GM20431 (cell line): ENCODE data around the gene EPYC.

ENCODE experiments used
- in situ Hi-C: fragments of 300-500 bp; cut with MseI, MboI; formaldehyde crosslinking; loops from one replicate; pipeline ENCODE4 v1.15.0; 2020; ENCODE audit warnings: low sequenced_read_pairs; ENCODE audit not compliant: unreplicated experiment

Gene EPYC

GRCh38 chr12:90963946-90964345 lies 40.8 kb downstream of the EPYC start:
- in situ Hi-C loops: no loop called here

GRCh38 chr12:90961154-90961553 lies 43.6 kb downstream of the EPYC start:
- in situ Hi-C loops: no loop called here

GRCh38 chr12:90959538-90960139 lies 45.1 kb downstream of the EPYC start:
- in situ Hi-C loops: no loop called here

GRCh38 chr12:90959032-90959431 lies 45.7 kb downstream of the EPYC start:
- in situ Hi-C loops: no loop called here

- in situ Hi-C loops: no loop called here
These were observed 46.4 kb downstream of the EPYC start for GRCh38 chr12:90958347-90958746.

- in situ Hi-C loops: no loop called here
These were observed 49.9 kb downstream of the EPYC start, which contains the start of gene CCER1 for GRCh38 chr12:90954921-90955320. TSS of gene CCER1 (minus strand) at chr12:90955176. CDS start at chr12:90954742, 434 bp downstream.

- in situ Hi-C loops: no loop called here
These were observed 50.3 kb downstream of the EPYC start for GRCh38 chr12:90954428-90954827.

- in situ Hi-C loops: no loop called here
These were observed 50.8 kb downstream of the EPYC start for GRCh38 chr12:90953956-90954421.

- in situ Hi-C loops: no loop called here
These were observed 53.2 kb downstream of the EPYC start for GRCh38 chr12:90951432-90952105.

- in situ Hi-C loops: no loop called here
These were observed 56.9 kb downstream of the EPYC start for GRCh38 chr12:90947869-90948268.

- in situ Hi-C loops: no loop called here
These were observed 59.6 kb downstream of the EPYC start for GRCh38 chr12:90945070-90945649.

GRCh38 chr12:90943255-90943654 lies 61.5 kb downstream of the EPYC start:
- in situ Hi-C loops: no loop called here

GRCh38 chr12:90940872-90941499 lies 63.8 kb downstream of the EPYC start:
- in situ Hi-C loops: no loop called here

- in situ Hi-C loops: no loop called here
These were observed 65.4 kb downstream of the EPYC start for GRCh38 chr12:90939382-90939781.

GRCh38 chr12:90938451-90938850 lies 66.3 kb downstream of the EPYC start:
- in situ Hi-C loops: no loop called here

GRCh38 chr12:90937651-90938050 lies 67.1 kb downstream of the EPYC start:
- in situ Hi-C loops: no loop called here

- in situ Hi-C loops: no loop called here
These were observed 68.4 kb downstream of the EPYC start for GRCh38 chr12:90936230-90937005.

- in situ Hi-C loops: no loop called here
These were observed 79.2 kb downstream of the EPYC start for GRCh38 chr12:90925562-90925961.

- in situ Hi-C loops: no loop called here
These were observed 80.4 kb downstream of the EPYC start for GRCh38 chr12:90924406-90924805.

- in situ Hi-C loops: no loop called here
These were observed 82.6 kb downstream of the EPYC start for GRCh38 chr12:90922145-90922627.
